Activated CD8-positive, alpha-beta memory T cell treated with anti-CD3 and anti-CD28 coated beads, Interleukin-2, amount 50 U/mL, for 48 hours (primary cell): Measurements from ENCODE around the gene C1orf232.
A peak's percentile ranks its signal among the peaks of the same experiment; 100 is the strongest.

ENCODE experiments used
- DNase-seq: peaks from one replicate; pipeline ENCODE4 v3.0.0-alpha.2; 2020

C1orf232 gene

DNA sequence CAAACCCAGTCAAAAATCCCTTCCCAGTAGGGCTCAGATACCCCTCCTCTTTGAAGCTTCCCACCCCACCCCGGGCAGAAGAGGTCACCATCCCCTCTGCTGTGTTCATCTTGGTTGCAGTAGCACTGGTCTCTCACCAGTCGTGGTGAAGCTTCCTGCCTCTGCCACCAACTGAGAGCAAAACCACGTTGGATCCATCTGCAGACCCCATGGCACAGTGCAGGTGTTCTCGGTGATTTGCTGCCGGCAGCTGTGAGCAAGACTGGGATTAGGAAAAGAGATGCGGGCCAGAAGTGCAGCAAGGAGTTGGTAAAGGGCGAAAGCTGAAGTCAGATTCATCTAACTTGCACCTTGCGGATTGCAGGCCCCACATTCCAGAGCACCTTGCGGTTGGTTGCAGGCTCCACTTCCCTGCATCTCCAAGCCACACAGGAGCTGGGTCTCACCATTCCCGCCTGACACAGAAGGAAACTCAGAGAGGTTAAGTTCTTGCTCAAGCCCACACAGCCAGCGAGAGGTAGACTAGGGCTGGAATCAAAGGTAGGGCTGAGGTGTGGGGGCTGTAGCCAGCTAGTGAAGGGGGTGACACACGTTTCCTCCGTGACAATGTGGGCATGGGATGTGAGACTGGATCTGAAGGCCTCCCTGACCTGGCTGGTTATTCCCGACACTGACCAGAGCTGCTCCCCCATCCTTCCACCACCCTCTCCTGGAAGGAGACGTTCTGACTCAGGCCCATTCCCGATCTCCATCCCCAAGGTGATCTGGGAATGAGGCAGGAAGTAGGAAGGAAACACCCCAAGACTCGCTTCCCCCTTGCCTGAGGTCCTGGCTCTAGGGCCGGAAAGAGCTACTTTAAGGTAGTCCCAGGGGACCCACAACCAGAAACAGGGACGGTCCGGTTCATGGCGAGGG lies 13.1 kb downstream of the C1orf232 start:
- no peak for DNase-seq

DNA sequence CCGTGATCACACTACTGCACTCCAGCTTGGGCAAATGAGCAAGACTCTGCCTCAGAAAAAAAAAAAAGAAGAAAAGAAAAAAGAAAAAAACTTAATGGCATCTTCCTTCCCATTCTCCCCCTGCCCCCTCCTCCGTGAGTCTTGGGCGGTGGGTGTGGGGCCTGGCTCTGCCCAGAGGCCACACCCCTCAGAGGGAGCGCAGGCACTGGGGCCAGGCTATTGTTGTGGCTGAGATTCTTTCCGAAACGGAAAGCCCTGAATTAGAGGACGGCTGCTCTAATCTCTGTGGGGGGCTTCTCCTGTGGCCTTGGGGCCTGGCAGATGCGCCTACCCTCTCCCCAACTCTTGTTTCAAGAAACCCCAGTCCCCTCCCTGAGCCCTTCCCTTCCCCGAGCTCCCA lies 14.0 kb downstream of the C1orf232 start:
- DNase-seq, result no peak

DNA sequence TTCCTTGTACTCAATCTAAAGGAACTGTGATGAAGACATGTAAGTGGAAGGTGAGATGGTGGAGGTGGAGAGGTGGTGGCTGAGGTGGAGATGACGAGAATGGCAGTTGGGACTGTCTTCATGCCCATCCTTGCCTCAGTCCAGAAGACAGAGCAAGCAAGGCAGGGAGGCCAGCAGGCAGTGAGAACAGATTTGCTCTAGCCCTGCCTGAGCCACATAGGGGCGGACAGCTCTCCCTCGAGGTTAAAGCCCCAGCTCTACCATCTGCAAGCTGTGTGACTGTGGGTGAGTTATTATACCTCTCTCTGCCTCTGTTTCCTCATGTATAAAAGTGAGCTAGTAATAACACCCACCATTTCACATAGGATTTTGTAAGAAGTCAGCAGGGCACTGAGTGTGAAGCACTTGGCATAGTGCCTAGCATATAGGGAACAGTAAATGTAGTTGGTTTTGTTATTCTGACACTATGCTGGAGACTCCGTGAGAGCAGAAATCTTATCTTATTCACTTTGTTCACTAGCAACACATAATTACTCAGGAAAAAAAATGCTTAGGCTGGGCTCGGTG lies 14.7 kb downstream of the C1orf232 start:
- no peak for DNase-seq

DNA sequence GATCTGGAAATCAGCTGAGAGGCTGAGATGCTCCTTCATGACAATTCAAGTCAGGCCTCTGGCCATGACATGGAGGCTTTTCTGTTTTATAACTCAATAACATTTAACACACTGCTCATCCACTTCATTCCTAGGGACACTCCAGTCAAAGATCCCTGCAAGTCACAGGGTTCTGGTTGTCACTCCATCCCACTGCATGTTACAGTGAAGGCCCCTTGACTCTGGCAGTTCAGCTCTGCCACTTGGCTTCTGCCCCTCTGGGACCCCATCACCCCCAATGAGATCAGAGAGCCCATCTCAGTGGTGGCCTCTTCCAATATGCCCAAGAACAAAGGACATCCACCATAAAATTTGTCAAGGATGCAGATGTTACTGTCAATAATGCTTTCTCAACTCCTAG lies 19.9 kb downstream of the C1orf232 start:
- peak; percentile 10 for DNase-seq

DNA sequence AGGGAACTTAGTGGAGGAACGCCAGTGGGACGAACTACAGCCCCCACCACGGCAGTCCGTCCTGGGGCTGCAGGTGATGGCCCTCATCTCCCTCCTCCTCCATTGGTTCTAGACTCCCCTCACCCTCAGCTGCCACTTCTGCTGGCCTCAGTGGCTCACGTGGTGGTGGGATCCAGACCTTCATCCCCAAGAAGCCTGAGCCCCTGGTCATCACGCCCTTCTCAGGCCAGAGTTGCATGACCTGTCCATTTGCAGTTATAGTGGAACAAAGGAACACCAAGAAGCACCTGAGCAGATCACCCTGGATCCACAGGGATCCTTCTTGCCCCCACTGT lies 22.8 kb downstream of the C1orf232 start:
- DNase-seq, result no peak

DNA sequence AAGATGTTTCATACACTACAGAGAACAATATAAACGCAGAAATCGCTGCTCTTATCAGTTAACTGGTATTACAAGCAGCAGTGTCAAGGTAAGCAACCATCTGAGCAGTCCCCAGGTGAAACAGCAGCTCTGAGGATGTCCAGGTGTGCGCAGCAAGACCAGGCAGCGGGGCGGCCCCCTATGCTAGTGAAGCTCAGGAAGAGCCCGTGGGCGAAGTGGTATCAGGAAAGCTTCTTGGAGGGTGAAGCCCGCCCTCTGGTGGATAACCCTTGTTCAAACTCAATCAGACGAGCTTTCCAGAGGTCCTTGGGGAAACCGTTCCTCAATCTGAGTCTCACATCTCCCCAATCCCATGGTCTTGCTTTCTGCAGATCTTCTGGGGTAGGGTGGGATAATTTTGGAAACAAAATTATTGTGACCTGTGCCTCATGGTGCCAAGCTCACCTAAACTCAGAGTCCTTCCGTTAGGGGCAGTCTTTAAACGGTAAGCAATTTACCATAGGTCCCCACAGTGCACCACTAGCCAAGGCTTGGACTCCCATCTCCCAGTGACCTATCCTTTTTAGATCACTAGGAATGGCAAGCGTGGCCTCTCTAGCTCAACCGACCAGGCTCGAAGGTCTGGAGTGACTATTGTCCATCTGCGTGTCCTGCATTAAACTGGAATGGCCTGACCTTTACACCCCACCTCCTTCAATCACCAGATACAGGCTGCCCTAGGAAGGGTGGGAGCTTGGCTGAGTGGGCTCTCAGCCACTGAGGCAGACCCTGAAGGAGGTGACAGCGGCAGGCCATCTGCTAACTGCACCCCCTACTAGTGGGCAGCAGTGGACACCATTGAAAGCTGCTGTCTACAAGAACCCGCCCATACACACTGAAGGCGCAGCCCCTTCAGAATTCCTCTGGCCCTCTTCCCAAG lies 23.5 kb downstream of the C1orf232 start:
- DNase-seq, result peak; percentile 79

DNA sequence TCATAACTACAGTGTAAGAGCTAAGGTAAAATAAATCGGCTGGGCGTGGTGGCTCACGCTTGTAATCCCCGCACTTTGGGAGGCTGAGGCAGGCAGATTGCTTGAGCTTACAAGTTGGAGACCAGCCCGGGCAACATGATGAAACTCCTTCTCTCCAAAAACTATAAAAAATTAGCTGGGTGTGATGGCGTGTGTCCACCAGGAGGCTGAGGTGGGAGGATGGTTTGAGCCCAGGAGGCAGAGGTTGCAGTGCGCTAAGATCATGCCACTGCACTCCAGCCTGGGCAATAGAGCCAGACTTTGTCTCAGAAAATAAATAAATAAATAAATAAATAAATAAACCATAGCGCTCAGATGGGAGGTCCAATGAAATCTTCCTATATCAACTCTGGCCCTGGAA lies 26.6 kb downstream of the C1orf232 start:
- peak; percentile 17 for DNase-seq

DNA sequence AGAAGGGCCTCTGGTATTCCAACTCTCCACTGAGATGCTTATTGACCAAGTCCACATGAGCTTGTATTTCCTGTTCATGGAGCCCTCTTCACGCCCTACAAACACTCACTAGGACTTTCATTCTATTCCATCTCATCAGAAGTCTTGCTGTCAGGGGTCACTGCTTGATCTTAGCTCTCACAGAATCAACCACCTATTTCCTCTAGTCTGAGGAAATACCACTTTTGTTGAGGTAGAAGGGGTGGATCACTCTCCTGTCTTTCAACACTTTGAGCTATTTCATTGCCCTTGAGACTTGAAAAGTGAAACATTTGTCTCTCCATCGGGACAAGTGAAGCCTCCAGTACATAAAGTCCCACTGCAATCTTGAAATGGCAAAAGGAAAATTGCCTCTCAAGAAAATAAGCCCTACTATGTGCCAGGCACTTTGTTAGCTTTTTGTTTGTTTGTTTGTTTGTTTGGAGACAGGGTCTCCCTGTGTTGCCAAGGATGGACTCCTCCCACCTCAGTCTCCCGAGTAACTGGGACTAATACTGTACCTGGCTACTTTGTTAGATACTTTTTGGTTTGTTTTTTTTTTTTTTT lies 29.7 kb downstream of the C1orf232 start:
- DNase-seq, result peak; percentile 6

DNA sequence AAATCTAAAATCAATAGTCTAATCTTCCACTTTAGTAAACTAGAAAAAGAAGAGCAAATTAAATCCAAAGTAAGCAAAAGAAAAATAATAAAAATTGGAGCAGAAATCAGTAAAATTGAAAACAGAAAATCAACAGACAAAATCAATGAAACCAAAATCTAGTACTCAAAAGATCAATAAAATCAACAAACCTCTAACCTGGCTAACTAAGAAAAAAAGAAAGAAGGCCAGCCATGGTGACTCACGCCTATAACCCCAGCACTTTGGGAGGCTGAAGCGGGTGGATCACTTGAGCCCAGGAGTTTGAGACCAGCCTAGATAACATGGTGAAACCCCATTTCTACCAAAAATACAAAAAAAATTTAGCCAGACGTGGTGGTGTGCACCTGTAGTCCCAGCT lies 34.3 kb downstream of the C1orf232 start:
- no peak for DNase-seq

DNA sequence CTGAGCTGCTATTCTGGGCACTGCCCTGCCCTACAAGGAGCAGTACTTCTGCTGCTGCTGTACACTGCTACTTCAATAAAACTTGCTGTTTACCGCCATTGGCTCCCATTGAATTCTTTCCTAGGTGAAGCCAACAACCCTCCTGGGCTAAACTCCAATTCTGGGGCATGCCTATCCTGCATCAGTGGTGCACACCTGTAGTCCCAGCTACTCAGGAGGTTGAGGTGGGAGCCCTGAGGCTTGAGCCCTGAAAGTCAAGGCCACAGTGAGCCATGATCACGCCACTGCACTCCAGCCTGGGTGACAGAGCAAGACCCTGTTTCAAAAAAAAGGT lies 36.0 kb downstream of the C1orf232 start:
- DNase-seq, result no peak

DNA sequence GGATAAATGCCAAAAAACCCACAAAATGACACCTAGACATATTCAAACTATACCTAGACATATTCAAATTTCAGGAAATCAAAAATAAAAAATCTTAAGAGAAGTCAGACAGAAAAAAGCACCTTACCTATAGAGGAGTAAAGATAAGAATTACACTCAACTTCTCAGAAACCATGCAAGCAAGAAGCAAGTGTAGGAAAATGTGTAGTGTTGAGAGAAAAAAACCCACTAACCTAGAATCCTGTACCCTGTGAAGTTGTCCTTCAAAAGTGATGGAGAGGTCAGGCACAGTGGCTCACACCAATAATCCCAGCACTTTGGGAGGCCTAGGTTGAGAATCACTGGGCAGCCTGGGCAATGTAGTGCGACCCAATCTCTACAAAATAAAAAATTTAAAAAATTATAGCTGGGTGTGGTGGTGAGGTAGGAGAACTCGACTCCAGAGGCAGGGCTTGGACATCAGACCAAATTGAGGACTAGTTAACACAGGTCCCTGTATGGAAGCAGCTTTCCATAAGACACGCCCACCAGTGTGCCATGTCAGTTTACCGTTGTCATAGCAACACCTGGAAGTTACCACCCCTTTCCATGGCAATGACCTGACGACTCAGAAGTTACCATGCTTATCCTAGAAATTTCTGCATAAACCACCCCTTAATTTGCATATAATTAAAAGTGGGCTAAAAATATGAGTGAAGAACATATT lies 36.5 kb downstream of the C1orf232 start:
- DNase-seq, result no peak

DNA sequence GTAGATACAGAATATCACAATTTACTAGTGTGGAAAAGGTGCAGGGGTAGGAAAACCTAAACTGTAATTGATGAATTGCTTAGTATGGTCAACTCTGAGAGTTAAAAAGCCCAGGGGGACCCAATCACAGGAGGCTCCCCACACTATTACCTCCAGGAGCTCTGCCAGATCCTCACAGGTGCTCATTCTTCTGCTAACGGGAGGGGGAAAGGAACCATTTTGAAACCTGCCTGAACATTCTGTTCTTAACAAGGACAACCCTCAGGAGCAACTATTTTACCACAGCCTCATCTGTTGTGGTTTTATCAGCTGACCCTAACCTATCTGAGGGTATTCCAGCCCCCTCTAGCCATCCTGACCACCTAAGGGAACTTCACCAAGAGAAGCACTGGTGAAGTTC lies 38.1 kb downstream of the C1orf232 start:
- DNase-seq, result no peak

DNA sequence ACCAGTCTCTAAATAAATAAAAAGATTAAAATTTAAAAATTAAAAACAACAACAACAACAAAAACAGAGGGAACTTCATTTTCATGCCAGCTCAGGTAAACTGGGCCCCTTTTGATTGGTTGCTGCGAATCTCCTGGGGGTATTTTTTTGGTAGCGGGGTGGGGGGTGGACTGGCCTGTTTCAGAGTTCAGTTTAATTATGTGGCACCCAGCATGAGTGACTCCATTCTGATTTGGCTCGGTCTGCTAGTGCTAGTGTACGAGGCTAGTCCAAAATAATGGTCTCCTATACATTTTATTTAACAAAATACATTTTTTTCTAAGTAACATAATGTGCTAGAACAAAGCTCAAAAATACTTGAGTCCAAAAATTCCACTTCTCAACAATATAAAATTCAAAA lies 39.0 kb downstream of the C1orf232 start:
- no peak for DNase-seq

DNA sequence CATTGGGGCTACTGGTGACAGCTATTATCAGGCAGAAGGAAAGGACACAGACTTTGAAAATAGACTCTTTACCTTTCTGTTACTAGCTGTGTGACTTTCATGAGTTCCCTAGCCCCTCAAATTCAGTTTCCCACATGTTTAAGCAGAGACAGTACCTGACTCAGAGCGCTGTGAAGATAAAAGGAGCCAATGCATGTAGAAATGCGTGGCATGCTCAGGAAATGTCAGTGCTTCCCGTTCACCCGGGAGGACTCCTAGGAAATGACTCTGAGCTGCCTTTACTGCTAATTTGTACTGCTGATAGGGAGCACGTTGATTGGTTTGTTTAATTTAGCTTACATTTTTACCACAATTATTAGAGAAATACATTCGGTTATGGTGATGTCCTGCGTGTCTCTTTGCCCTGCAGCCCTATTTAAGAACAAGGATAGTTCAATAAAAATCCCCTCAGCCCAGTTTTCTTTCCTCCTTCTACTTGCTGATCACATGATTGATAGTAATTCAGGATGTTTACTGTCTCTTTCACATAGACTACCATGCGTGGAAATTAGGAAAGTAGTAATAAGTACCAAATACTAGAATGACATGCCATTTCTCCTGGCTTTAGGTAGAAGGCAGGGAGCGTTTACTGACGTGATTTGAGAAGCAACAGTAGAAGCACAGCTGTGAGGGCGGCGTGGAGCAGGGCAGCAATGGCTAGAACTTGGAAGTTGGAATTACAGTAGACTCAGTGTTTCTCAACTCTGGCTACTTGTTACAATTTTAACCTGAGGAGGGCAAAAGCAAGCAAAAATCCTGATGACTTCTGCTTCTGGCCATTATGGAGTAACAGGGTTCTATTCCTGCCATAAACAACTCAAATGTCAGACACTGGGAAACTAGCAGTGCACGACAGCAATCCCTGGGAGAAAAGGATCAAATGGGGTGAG lies 41.3 kb downstream of the C1orf232 start:
- no peak for DNase-seq

DNA sequence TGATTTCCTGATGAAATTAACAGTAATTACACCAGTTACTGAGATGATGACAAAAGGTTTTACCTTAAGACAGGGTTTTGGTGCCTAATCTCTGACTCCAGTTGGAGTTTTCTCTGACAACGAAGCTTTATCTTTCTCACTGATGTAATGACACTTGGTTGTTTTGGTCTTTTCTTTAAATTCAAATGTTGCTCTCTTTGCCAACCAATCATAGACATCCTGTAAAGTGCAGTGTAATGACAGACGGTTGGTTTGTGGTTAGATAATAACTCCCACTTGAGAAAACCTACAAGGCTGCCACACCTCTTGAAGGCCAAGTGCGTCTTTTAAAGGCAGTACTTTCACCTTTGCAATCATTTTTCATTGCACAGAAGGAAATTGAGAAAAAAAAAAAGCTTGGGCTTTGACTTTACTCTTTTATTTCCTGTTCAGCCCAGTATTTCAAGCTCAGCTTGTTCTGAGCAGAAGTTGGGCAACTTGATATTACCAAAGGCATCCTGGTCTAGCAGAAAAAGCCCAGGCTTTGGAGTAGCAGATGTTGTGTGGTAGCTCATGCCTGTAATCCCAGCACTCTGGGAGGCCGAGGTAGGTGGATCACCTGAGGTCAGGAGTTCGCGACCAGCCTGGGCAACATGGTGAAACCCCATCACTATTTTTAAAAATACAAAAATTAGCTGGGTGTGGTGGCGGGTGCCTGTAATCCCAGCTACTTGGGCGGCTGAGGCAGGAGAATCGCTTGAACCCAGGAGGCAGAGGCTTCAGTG lies 42.3 kb downstream of the C1orf232 start:
- DNase-seq, result no peak

DNA sequence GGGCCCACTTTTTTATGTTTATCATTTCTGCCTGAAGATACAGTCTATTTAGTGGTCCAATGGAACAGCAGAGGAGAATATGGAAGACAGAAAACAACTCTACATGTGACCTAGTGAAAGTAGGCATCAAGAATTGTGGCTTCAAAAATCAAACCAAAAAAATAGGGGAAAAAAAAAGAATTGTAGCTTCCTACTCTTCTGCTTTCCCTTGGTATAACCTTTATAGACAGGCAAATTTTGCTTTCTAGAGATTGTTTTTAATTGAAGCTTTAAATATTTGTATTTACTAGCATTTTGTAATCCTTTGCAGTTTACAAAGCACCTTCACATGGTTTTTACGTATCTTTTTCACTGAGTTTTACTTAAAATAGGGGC lies 42.8 kb downstream of the C1orf232 start:
- DNase-seq, result no peak

DNA sequence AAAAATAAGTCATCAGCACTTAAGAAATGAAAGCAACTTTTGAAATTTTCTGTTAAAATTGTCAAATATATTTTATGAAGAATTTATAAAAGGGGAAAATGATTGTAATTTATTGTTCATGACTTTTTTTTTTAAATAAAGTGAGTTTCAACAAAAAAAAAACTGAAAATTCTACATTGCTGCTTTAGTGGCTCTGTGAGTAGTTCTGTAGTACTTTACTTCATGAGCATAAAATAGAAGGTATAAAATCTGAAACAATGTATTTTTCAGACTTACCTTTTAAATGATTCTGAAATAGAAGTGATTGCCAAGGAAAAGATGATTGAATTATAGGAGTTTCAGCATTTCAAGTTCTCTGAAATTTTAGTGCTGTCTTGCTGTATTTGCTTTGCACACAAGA lies 43.4 kb downstream of the C1orf232 start:
- DNase-seq, result no peak

DNA sequence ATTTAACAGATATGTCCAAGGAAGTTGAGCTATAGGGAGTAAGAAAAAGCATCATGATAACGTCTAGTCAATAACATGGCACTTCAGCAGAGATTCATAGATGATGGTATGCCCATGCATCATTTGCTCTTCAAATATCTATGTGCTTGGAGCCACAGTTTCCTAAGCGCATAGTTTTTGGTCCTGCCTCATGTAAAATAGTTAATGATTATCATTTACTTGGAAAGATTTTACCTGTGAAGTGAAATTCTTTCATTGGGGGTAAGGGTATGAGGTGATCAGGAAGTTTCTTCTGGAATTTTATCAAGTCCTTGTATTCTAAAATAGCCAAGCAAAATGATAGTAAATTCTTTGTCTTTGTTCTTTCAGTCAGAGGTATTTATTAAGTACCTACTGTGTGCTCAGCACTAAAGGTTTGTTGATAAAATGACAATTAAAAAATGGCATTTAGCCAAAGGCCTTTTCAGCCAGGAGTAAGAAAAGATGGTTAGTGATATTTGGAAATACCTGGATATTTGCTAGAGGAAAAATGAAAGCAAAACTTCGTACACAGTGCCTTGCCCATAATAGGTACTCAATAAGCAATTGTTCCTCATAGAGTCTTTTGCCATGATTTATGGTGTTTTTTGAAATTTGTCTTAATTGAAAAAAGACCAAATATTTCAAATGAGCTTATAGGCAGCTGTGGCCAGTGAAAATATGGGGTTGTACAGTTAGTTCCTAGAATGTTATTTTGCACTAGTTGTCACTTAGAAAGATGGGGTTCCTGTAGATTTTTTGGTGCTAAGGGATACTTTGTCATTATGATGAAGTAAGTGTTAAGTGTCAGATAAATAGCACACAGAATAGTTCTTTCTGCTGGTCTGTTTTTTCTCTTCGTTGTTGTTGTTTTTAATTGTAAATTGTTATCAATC lies 44.1 kb downstream of the C1orf232 start:
- no peak for DNase-seq
